K562 (cell line): ENCODE measurements around the gene CDH16. TPM values are rescaled to one million over a fixed set of nuclear protein-coding genes. Genes with fewer than 3 reads are reported as not detected.

ENCODE experiments used
- CHD7 ChIP-seq: fragments of 200-600 bp; sonication (generic); IDR thresholded peaks from one replicate; pipeline ENCODE4 v1.6.1; 2012; ENCODE audit warnings: mild to moderate bottlenecking, low read depth, low read length, inconsistent platforms
- CTCF ChIP-seq, 3 experiments: IDR thresholded peaks in 2 of 3; conservative IDR thresholded peaks in 1 of 3; 2 replicates each; pipeline ENCODE4 v1.5.1; 2011 to 2012; ENCODE audit warnings: low read length in 3 of 3, mild to moderate bottlenecking in 3 of 3, control low read depth in 2 of 3, improper control_type of control experiment in 1 of 3, inconsistent platforms in 1 of 3, low read depth in 1 of 3, mixed read lengths in 1 of 3, moderate library complexity in 1 of 3; ENCODE audit not compliant: insufficient read depth in 2 of 3
- ETV1 ChIP-seq: fragments of 450-650 bp; conservative IDR thresholded peaks from 2 replicates; pipeline ENCODE4 v1.6.1; 2016; ENCODE audit warnings: missing genetic modification characterization, control low read depth, low read depth, missing compliant biosample characterization
- MXI1 ChIP-seq: IDR thresholded peaks from 2 replicates; pipeline ENCODE4 v1.6.1; 2011; ENCODE audit warnings: low read depth, mild to moderate bottlenecking, improper control_type of control experiment, low read length
- POLR2AphosphoS5 ChIP-seq: IDR thresholded peaks from 2 replicates; pipeline ENCODE4 v1.6.1; 2011; ENCODE audit warnings: mild to moderate bottlenecking, low read depth, low read length, moderate library complexity; ENCODE audit not compliant: control insufficient read depth, insufficient read depth
- SRSF7 ChIP-seq: fragments of 200-400 bp; formaldehyde crosslinking; optimal IDR thresholded peaks from 2 replicates; pipeline ENCODE3; 2017; ENCODE audit warnings: mild to moderate bottlenecking, low read depth, low read length
- THRB ChIP-seq: fragments of 450-650 bp; formaldehyde crosslinking; conservative IDR thresholded peaks from 2 replicates; pipeline ENCODE4 v1.4.0; 2022; ENCODE audit warnings: mild to moderate bottlenecking, missing genetic modification characterization
- ZNF175 ChIP-seq: fragments of 200-800 bp; sonication (Bioruptor generic); IDR thresholded peaks from 2 replicates; pipeline ENCODE4 v1.6.1; 2016; ENCODE audit warnings: low read depth, mild to moderate bottlenecking, missing genetic modification characterization, missing compliant biosample characterization
- ZNF655 ChIP-seq: fragments of 250-450 bp; sonication (Bioruptor Pico); IDR thresholded peaks from 2 replicates; pipeline ENCODE4 v1.5.0; 2021
- polyA plus RNA-seq, 8 experiments: library from polyadenylated mRNA; depleted of rRNA in 4 of 8; stranded (reverse) in 5 of 8; unstranded in 3 of 8; fragments of >200 nt; fragmentation: Nextera tagmentation in 2 of 8; fragmentation: Illumina TruSeq in 1 of 8; extraction: Ambion mirVana in 2 of 8; extraction: Trizol in 1 of 8; gene quantifications; 2 replicates each; pipeline versions ENCODE4 v1.2.1 to v1.2.3, GENCODE V29; 2011 to 2014; ENCODE audit warnings: inconsistent platforms in 1 of 8, missing spikeins in 1 of 8
- total RNA-seq, 7 experiments: library from RNA; depleted of rRNA in 6 of 7; stranded (reverse); fragments of >200 nt in 6 of 7; fragmentation: Illumina TruSeq in 2 of 7; extraction: Trizol in 2 of 7; gene quantifications; 2 replicates each; pipeline versions ENCODE4 v1.2.1 to v1.2.3, GENCODE V29; 2011 to 2021; ENCODE audit warnings: low replicate concordance in 1 of 7

The CDH16 gene
- total and polyA plus RNA-seq, 9 of the 15 experiments (the other 6 are each of a cell fraction or from before 2014, with no cell fraction given) = not detected

DNA sequence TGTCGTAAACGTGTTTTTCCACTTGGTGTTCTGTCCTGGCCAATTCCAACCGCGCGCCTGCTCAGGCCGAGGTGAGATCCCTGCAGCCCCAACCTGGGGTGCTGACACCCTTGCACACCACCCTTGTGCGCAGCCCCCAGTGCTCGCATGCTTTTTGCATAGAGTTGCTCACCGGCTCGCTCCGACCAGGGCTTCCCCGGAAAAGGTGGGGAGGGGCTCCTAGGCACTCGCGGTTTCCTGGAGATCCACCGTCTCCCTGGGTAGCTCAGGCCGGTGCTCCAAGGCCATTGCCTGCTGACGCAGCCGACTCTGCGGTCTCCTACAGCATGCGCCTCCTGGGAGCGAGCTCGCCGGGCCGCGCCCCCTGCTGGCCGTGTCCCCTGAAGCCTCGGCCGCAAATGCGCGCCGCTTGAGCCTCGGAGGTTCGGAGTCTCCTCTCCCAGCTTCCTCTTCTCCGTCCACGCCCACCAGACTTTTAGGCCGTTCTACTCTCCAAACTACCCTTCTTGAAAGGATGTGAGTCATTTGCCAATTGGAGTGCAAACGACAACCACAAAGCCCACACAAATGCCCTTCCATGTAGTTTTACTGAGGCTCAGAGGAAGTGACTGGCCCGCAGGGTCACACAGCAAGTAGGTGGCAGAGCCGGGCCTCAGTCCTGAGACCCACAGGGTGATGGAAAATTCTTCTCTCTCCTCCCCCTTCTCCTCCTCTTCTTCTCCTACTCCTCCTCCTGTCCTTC is 45.6 kb downstream of the CDH16 start (continued):
- TF ChIP-seq MXI1 (peak; percentile 41; the same call in 1 of the 2 replicates), SRSF7 (no peak), ZNF175 (CRISPR knock-in tag) (no peak; the same call in 1 of the 2 replicates), ZNF655 (CRISPR knock-in tag) (no peak), CTCF (IDR thresholded peaks at IDR 0.05 in 2 of 3, conservative IDR thresholded peaks at IDR 0.05 in 1 of 3; ENCODE audit: insufficient read depth in 2 of 3, low read depth in 1 of 3, low read length in 3 of 3) (peak; percentile 94 to 97 (median 95)), POLR2AphosphoS5 (no peak; the same call in 1 of the 2 replicates), ETV1 (tag) (peak; percentile 82), THRB (CRISPR knock-in tag) (no peak), CHD7 (no peak)
